CD4-positive, CD25-positive, alpha-beta regulatory T cell (primary cell): ENCODE measurements around the gene CPOX. TPM values are rescaled to one million over a fixed set of nuclear protein-coding genes. Genes with fewer than 3 reads are reported as not detected.

Source experiments
- ATAC-seq, 2 donors: fragments of 150-1000 bp; cut with Tn5 transposase; one replicate each; pipeline ENCODE4 v1.10.0; 2021; ENCODE audit warnings: low read depth in 2 of 2, moderate number of reproducible peaks in 2 of 2, moderate library complexity in 1 of 2
- DNase-seq, 3 donors: peaks; one replicate each; pipeline versions ENCODE4 v3.0.0 to v3.0.0-alpha.2; 2012 to 2022; ENCODE audit warnings: mixed read lengths in 1 of 3
- H3K27ac ChIP-seq: one replicate; pipeline ENCODE4 v1.7.0; 2013; ENCODE audit warnings: mild to moderate bottlenecking, low read length; ENCODE audit not compliant: insufficient read depth, poor library complexity, severe bottlenecking
- H3K27me3 ChIP-seq: one replicate; pipeline ENCODE4 v1.7.0; 2013; ENCODE audit warnings: low read length; ENCODE audit not compliant: control insufficient read depth, insufficient read depth
- H3K36me3 ChIP-seq: one replicate; pipeline ENCODE4 v1.7.0; 2013; ENCODE audit warnings: mild to moderate bottlenecking, low read length, moderate library complexity; ENCODE audit not compliant: control insufficient read depth, insufficient read depth
- H3K4me1 ChIP-seq: 2 replicates; pipeline ENCODE4 v1.7.0; 2013; ENCODE audit warnings: mild to moderate bottlenecking, low read length; ENCODE audit not compliant: insufficient read depth, control insufficient read depth, poor library complexity, severe bottlenecking
- H3K4me3 ChIP-seq: one replicate; pipeline ENCODE4 v1.7.0; 2013; ENCODE audit warnings: low read depth, mild to moderate bottlenecking, low read length, moderate library complexity
- H3K9me3 ChIP-seq, 2 experiments: 1 replicate in 1 of 2; 2 replicates in 1 of 2; pipeline ENCODE4 v1.7.0; 2013; ENCODE audit warnings: low read length in 2 of 2, mild to moderate bottlenecking in 1 of 2, moderate library complexity in 1 of 2; ENCODE audit not compliant: control insufficient read depth in 2 of 2
- H3K27ac Mint-ChIP-seq, 3 donors: one replicate each; pipeline ENCODE4 v1.8.0; 2020 to 2022; ENCODE audit warnings: mild to moderate bottlenecking in 3 of 3, mixed read lengths in 3 of 3, moderate library complexity in 2 of 3
- H3K27me3 Mint-ChIP-seq: one replicate; pipeline ENCODE4 v1.8.0; 2022; ENCODE audit warnings: mild to moderate bottlenecking, mixed read lengths
- H3K36me3 Mint-ChIP-seq: one replicate; pipeline ENCODE4 v1.8.0; 2020; ENCODE audit warnings: mixed read lengths
- H3K4me1 Mint-ChIP-seq, 4 donors: one replicate each; pipeline ENCODE4 v1.8.0; 2020 to 2022; ENCODE audit warnings: mixed read lengths in 4 of 4, mild to moderate bottlenecking in 1 of 4
- H3K4me3 Mint-ChIP-seq, 4 donors: one replicate each; pipeline ENCODE4 v1.8.0; 2020 to 2022; ENCODE audit warnings: mild to moderate bottlenecking in 4 of 4, mixed read lengths in 4 of 4, moderate library complexity in 3 of 4
- H3K9me3 Mint-ChIP-seq, 7 donors: one replicate each; pipeline ENCODE4 v1.8.0; 2020 to 2022; ENCODE audit warnings: mixed read lengths in 7 of 7, mild to moderate bottlenecking in 3 of 7, moderate library complexity in 2 of 7
- polyA plus RNA-seq, 4 donors: library from polyadenylated mRNA; unstranded; fragments of 300-500 nt; fragmentation: Illumina TruSeq; gene quantifications; one replicate each; pipeline ENCODE4 v1.2.3, GENCODE V29; 2021
- total RNA-seq: library from RNA; stranded (reverse); gene quantifications from one replicate; pipeline ENCODE4 v1.2.3, GENCODE V29; 2022

The CPOX gene
- total and polyA plus RNA-seq, 5 donors from 2014 or later, result 7.1 to 22.8 (median 7.2) TPM

- H3K4me3 Mint-ChIP-seq, result peak overlapping the region in 1 of 4 donors; percentile 17
- ATAC-seq (no peak), DNase-seq (no peak)
- peaks cover 0 to 5% (median 0%) of the 10 kb centered on the region in 7 donors for H3K9me3 Mint-ChIP-seq
- peaks cover 40 to 43% (median 42%) of the 10 kb centered on the region in 4 donors for H3K4me1 Mint-ChIP-seq
- Histone ChIP-seq H3K4me3 (peak overlapping the region; percentile 38), H3K4me1 (peaks cover 23% of the 10 kb centered on the region), H3K27me3 (no peaks in the 10 kb centered on the region), H3K36me3 (no peaks in the 10 kb centered on the region), H3K27ac (no peak overlapping the region), H3K9me3 (no peaks in the 10 kb centered on the region)
- peaks cover 6% of the 10 kb centered on the region for H3K36me3 Mint-ChIP-seq
- no peak overlapping the region for H3K27ac Mint-ChIP-seq
- H3K27me3 Mint-ChIP-seq, result peaks cover 14% of the 10 kb centered on the region
Observed at GRCh38 chr3:98553021-98553563, 40.3 kb downstream of the CPOX start.

DNA sequence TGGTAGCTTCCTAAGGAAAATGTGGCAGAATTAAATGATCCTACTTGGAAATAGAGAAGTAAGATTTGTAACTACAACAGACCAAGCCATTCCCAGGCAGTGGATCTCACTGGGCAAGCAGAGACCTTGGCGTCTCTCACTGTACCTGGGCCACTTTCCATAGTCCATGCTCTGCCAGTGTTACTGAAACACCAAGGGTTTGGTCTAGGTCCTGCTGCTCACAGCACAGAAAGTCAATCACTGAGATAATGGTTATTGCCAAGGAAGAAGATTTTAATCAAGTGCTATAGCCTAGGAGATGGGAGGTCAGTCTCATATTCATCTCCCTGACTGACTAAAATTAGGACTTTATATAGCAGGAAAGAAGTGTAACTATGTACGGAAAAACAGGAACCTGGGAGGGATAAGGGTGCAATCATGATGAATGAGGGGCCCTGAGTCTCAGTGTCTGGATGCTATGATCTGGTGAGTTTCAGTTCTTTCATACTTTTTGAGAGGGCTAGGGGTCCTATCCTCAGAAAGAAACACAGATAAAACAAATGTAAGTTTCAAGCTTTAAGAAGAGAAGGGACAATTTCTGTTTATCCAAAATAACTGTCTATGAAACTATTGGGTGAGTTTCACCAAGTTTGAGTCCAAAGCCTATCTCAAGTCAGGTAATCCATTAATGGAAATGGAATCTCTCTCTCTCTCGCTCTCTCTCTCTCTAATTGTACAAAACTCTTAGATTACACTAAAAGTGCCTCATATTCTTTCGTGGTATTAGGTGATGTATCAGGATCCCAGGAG is 41.0 kb downstream of the CPOX start:
- Mint-ChIP-seq H3K4me3 (peak overlapping the region in 1 of 4 donors; percentile 17), H3K4me1 (peaks cover 35 to 39% (median 37%) of the 10 kb centered on the region in 4 donors), H3K27me3 (peaks cover 14% of the 10 kb centered on the region), H3K36me3 (peaks cover 6% of the 10 kb centered on the region), H3K27ac (peak overlapping the region in 1 of 3 donors; percentile 76), H3K9me3 (peaks cover 0 to 5% (median 0%) of the 10 kb centered on the region in 7 donors)
- no peak for DNase-seq
- no peak for ATAC-seq
- Histone ChIP-seq H3K4me1 (peaks cover 16% of the 10 kb centered on the region), H3K4me3 (no peak overlapping the region), H3K27me3 (no peaks in the 10 kb centered on the region), H3K36me3 (no peaks in the 10 kb centered on the region), H3K27ac (no peak overlapping the region), H3K9me3 (no peaks in the 10 kb centered on the region)

DNA sequence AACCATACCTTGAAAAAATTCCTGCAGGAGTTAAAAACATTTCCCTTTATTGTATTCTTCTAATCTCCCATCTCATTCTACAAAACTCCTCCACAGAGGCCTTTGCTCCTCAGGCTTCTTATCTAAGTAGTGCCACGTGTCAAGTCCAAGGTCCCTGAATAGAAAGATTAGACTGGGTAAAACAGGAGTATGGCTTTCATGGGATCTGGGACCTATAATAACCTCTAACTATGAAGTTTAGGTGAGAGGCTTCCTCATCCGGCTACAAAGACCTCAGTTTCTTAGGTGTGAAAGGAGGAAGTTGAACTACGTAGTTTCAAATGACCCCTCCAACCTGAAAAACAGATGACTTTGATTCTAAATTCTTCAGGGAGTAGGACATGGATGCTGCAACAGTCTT is 41.7 kb downstream of the CPOX start:
- Histone ChIP-seq H3K9me3 (no peaks in the 10 kb centered on the region), H3K36me3 (no peaks in the 10 kb centered on the region), H3K27me3 (no peaks in the 10 kb centered on the region), H3K4me3 (no peak overlapping the region), H3K27ac (no peak overlapping the region), H3K4me1 (peaks cover 10% of the 10 kb centered on the region)
- Mint-ChIP-seq H3K4me1 (peaks cover 30 to 34% (median 30%) of the 10 kb centered on the region in 4 donors), H3K9me3 (peaks cover 0 to 5% (median 0%) of the 10 kb centered on the region in 7 donors), H3K27ac (no peak overlapping the region), H3K27me3 (peaks cover 14% of the 10 kb centered on the region), H3K36me3 (peaks cover 6% of the 10 kb centered on the region), H3K4me3 (peak overlapping the region in 1 of 4 donors; percentile 16)
- DNase-seq, result no peak
- ATAC-seq, result no peak

- H3K4me3 Mint-ChIP-seq, result peak overlapping the region in 1 of 4 donors; percentile 16
- H3K27me3 Mint-ChIP-seq, result peaks cover 14% of the 10 kb centered on the region
- ATAC-seq (no peak), DNase-seq (no peak)
- Histone ChIP-seq H3K4me3 (no peak overlapping the region), H3K27ac (no peak overlapping the region), H3K36me3 (no peaks in the 10 kb centered on the region), H3K27me3 (no peaks in the 10 kb centered on the region), H3K4me1 (peaks cover 7% of the 10 kb centered on the region), H3K9me3 (no peaks in the 10 kb centered on the region)
- peaks cover 0 to 5% (median 0%) of the 10 kb centered on the region in 7 donors for H3K9me3 Mint-ChIP-seq
- peaks cover 6% of the 10 kb centered on the region for H3K36me3 Mint-ChIP-seq
- no peak overlapping the region for H3K27ac Mint-ChIP-seq
- peaks cover 28 to 30% (median 28%) of the 10 kb centered on the region in 4 donors for H3K4me1 Mint-ChIP-seq
Observed at GRCh38 chr3:98551236-98551635, 42.2 kb downstream of the CPOX start.

GRCh38 chr3:98550833-98551232 is 42.6 kb downstream of the CPOX start:
- DNase-seq, result no peak
- peaks cover 6% of the 10 kb centered on the region for H3K4me1 ChIP-seq
- no peak overlapping the region for H3K4me3 Mint-ChIP-seq
- no peak overlapping the region for H3K27ac ChIP-seq
- H3K4me1 Mint-ChIP-seq, result peaks cover 27 to 31% (median 28%) of the 10 kb centered on the region in 4 donors
- H3K36me3 ChIP-seq, result no peaks in the 10 kb centered on the region
- no peaks in the 10 kb centered on the region for H3K27me3 ChIP-seq
- no peak for ATAC-seq
- no peaks in the 10 kb centered on the region for H3K9me3 ChIP-seq
- peaks cover 6% of the 10 kb centered on the region for H3K36me3 Mint-ChIP-seq
- peaks cover 0 to 5% (median 0%) of the 10 kb centered on the region in 7 donors for H3K9me3 Mint-ChIP-seq
- H3K27ac Mint-ChIP-seq, result no peak overlapping the region
- H3K27me3 Mint-ChIP-seq, result peaks cover 14% of the 10 kb centered on the region
- H3K4me3 ChIP-seq, result no peak overlapping the region

DNA sequence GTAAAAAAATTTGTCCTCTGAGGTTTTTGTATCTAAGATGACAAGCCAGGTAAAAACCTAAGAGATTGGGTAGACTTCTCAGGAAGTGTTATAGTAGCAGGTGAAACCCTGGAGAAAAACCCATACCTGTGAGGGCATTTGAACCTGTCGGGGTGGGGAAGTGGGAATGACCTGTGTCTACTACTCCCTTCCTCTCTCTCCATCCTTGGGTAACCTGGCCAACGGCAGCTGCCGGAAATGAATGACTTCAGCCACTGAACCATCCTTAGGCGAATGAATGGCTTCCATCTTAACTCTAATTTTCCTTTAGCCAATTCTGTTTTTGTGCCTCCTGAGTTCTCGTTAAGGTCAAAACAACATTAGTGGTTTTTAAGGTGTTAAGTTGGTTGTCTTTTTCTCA is 44.9 kb downstream of the CPOX start:
- DNase-seq (no peak), ATAC-seq (no peak)
- peaks cover 11 to 24% (median 16%) of the 10 kb centered on the region in 4 donors for H3K4me1 Mint-ChIP-seq
- Histone ChIP-seq H3K27me3 (no peaks in the 10 kb centered on the region), H3K36me3 (no peaks in the 10 kb centered on the region), H3K4me3 (no peak overlapping the region), H3K9me3 (no peaks in the 10 kb centered on the region), H3K4me1 (peaks cover 6% of the 10 kb centered on the region), H3K27ac (no peak overlapping the region)
- no peak overlapping the region for H3K27ac Mint-ChIP-seq
- no peak overlapping the region for H3K4me3 Mint-ChIP-seq
- peaks cover 14% of the 10 kb centered on the region for H3K27me3 Mint-ChIP-seq
- H3K36me3 Mint-ChIP-seq, result peaks cover 6% of the 10 kb centered on the region
- H3K9me3 Mint-ChIP-seq, result peaks cover 0 to 5% (median 0%) of the 10 kb centered on the region in 7 donors

DNA sequence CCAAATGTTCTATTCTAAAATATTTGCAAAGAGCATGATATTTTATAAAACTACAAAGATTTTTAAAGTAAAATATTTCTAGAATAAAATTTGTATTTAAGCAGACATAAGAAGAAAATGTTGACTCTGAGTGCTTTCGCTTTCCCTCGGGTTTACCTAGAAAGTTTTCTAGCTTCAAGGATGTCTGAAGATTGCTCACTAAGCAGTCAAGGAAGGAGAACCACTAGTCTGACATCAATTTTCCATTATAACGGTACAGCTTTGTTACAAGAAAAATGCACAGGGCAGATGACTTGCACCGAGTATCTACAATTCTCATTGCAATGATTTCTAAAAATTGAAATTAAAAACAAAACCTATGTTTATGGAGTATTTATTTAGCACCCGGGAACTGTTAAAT is 47.5 kb downstream of the CPOX start:
- Mint-ChIP-seq H3K27ac (no peak overlapping the region), H3K4me3 (peak overlapping the region in 2 of 4 donors; percentile 36 to 66), H3K9me3 (peaks cover 0 to 2% (median 0%) of the 10 kb centered on the region in 7 donors), H3K4me1 (peaks cover 11 to 32% (median 17%) of the 10 kb centered on the region in 4 donors), H3K27me3 (peaks cover 14% of the 10 kb centered on the region), H3K36me3 (peaks cover 9% of the 10 kb centered on the region)
- H3K9me3 ChIP-seq, result no peaks in the 10 kb centered on the region
- peak overlapping the region; percentile 19 for H3K27ac ChIP-seq
- no peak for ATAC-seq
- peak in 1 of 3 donors; percentile 82 for DNase-seq
- peaks cover 6% of the 10 kb centered on the region for H3K4me1 ChIP-seq
- H3K4me3 ChIP-seq, result peak overlapping the region; percentile 72
- no peaks in the 10 kb centered on the region for H3K36me3 ChIP-seq
- no peaks in the 10 kb centered on the region for H3K27me3 ChIP-seq
